RWPE1 (cell line): ENCODE results near the gene HYAL3.

ENCODE experiments used
- CTCF ChIA-PET: fragments of 350-600 bp; sonication (Branson Sonifier 250); formaldehyde crosslinking; extraction: SDS; loops from one replicate; lab custom pipeline; 2021; lab: Yijun Ruan, JAX
- POLR2A ChIA-PET: fragments of 400-600 bp; formaldehyde crosslinking; extraction: SDS; loops from one replicate; lab custom pipeline; 2020; ENCODE audit warnings: antibody characterized with exemption; ENCODE audit not compliant: low non-redundant PET; lab: Yijun Ruan, JAX
- DNase-seq: peaks from one replicate; pipeline ENCODE4 v3.0.0; 2012; ENCODE audit warnings: low spot score
- H3K27ac ChIP-seq: fragments of 450-650 bp; 2 replicates; pipeline ENCODE4 v1.5.1; 2017
- CTCF ChIP-seq: fragments of 450-650 bp; conservative IDR thresholded peaks from 2 replicates; pipeline ENCODE4 v1.5.1; 2017; ENCODE audit warnings: low read depth, mild to moderate bottlenecking

The HYAL3 gene

GRCh38 chr3:50269460-50269859, 29.7 kb downstream of the HYAL3 start:
- TF ChIP-seq CTCF, result no peak
- no peak for DNase-seq
- H3K27ac ChIP-seq, result peak overlapping the region; percentile 100
- ChIA-PET CTCF (interaction anchor here (0.7 to 1.4 kb wide), 2 partner anchors 9 to 23 kb away, joined by 3 to 4 read pairs; no protein-coding TSS in a partner anchor), POLR2A (interaction anchor here (0.6 kb wide), 1 partner anchor 76 kb away, joined by 3 read pairs; no protein-coding TSS in a partner anchor)

- DNase-seq, result peak; percentile 84
- POLR2A ChIA-PET, result no interaction called here
These were observed 30.3 kb downstream of the HYAL3 start, which contains the start of gene SEMA3B for GRCh38 chr3:50268703-50269451. Gene SEMA3B (plus strand): TSS chr3:50269147. CDS start chr3:50269241, 94 bp downstream.

GRCh38 chr3:50268276-50268675, 30.9 kb downstream of the HYAL3 start:
- CTCF ChIA-PET, result no interaction called here
- POLR2A ChIA-PET, result no interaction called here
- H3K27ac ChIP-seq, result peak overlapping the region; percentile 100

More at GRCh38 chr3:50268703-50269451, 30.3 kb downstream of the HYAL3 start, which contains the start of gene SEMA3B:
- CTCF ChIA-PET, result interaction anchor here (0.7 kb wide), 1 partner anchor 23 kb away, joined by 3 read pairs; no protein-coding TSS in a partner anchor
- H3K27ac ChIP-seq, result peak within 1 kb of the TSS; percentile 100
- TF ChIP-seq CTCF, result no peak

GRCh38 chr3:50267280-50267913, 31.8 kb downstream of the HYAL3 start:
- POLR2A ChIA-PET, result no interaction called here
- CTCF ChIA-PET, result interaction anchor here (1.0 kb wide), 1 partner anchor 41 kb away, joined by 4 read pairs; no protein-coding TSS in a partner anchor
- no peak for DNase-seq

More at GRCh38 chr3:50268276-50268675, 30.9 kb downstream of the HYAL3 start:
- no peak for DNase-seq
- TF ChIP-seq CTCF, result no peak

GRCh38 chr3:50266836-50267235, 32.4 kb downstream of the HYAL3 start:
- CTCF ChIA-PET, result interaction anchor here (1.0 kb wide), 1 partner anchor 40 kb away, joined by 4 read pairs; no protein-coding TSS in a partner anchor
- no peak for TF ChIP-seq CTCF
- DNase-seq, result no peak
- POLR2A ChIA-PET, result no interaction called here
- H3K27ac ChIP-seq, result peak overlapping the region; percentile 100

More at GRCh38 chr3:50267280-50267913, 31.8 kb downstream of the HYAL3 start:
- no peak for TF ChIP-seq CTCF
- H3K27ac ChIP-seq, result peak overlapping the region; percentile 100

- CTCF ChIA-PET, result interaction anchor here (0.6 kb wide), 1 partner anchor 10 kb away, joined by 3 read pairs; no protein-coding TSS in a partner anchor
- POLR2A ChIA-PET, result no interaction called here
- DNase-seq, result no peak
- peak overlapping the region; percentile 100 for H3K27ac ChIP-seq
- TF ChIP-seq CTCF, result no peak
These were observed 33.2 kb downstream of the HYAL3 start for GRCh38 chr3:50266017-50266416.
